NCI-H146 (cell line): ENCODE data around the gene NR0B1.

ENCODE experiments used
- DNase-seq: peaks from one replicate; lab custom pipeline; 2025; lab: John Stamatoyannopoulos, UW

NR0B1 gene, protein sequence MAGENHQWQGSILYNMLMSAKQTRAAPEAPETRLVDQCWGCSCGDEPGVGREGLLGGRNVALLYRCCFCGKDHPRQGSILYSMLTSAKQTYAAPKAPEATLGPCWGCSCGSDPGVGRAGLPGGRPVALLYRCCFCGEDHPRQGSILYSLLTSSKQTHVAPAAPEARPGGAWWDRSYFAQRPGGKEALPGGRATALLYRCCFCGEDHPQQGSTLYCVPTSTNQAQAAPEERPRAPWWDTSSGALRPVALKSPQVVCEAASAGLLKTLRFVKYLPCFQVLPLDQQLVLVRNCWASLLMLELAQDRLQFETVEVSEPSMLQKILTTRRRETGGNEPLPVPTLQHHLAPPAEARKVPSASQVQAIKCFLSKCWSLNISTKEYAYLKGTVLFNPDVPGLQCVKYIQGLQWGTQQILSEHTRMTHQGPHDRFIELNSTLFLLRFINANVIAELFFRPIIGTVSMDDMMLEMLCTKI

GRCh38 chrX:30309139-30309571 is at the start of gene NR0B1:
NR0B1 (minus strand) TSS chrX:30309390; CDS start chrX:30309363, 27 bp downstream.
- DNase-seq: peak; percentile 80

DNA sequence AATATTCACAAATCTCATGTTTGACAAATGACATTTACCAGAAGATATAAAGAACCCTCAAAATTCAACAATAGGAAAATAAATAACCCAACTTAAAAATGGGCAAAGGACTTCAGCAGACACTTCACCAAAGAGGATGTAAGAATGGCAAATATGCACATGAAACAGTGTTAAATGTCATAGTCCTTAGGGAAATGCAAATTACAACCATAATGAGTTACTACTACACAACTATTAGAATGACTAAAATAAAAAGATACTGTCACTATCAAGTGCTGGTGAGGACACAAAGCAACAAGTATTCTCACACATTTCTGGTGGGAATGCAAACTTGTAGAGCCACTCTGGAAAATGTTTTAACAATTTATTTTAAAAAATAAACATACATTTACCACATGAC is 40.8 kb upstream of the NR0B1 start:
- no peak for DNase-seq

GRCh38 chrX:30343206-30343605 is 34.0 kb upstream of the NR0B1 start:
- DNase-seq: no peak

DNA sequence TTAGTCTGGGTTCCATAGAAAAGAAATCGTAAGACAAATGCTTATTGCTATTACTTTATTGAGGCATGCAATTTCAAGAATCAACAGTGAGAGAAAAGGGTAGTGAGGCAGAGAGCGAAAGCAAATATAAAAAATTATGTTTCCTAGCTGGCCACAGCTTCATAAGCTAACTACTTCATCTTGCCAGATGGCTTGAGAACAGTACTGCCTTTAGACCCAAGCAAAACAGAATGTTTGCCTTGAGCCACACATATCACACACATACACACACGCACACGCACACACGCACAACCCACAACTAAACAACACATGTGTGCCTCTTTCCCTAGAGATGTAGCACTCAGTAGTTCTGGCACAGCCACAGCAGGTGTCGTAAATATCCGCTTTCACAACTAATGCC is 31.6 kb upstream of the NR0B1 start:
- DNase-seq: no peak

DNA sequence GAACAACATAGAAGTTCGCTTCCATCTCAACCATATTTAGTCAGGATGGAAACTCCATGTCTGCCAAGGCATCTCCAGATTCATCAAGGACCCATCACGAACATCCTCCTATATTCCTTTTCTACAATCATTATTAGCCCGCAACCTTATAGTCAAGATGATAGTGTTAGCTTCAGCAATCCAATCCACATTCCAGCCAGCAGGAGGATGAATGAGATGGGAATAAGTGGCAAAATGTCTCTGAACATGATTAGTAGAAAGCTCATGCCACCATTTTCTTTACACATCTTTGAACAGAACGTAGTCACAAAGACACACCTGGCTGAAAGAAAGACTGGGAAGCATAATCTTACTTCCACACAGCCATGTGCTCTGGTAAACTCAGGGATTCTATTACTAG is 18.6 kb upstream of the NR0B1 start:
- DNase-seq: no peak

DNA sequence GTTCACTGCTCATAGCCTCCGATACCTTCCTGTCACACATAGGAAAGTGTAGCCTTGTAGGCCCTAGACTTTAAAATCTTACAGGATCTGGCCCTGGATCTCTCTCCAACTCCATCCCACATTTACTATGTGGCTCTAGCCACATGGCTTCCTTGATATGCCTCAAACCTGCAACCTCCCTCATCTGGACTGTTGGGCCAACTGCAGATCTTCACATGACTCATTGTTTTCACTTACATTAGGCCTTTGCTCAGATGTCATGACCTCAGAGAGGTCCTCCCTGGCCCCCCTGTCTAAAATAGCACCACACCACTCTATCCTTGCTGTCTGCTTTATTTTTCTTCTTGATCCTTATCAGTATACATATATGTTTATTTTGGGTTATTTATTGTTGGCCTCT is 8.1 kb upstream of the NR0B1 start:
- no peak for DNase-seq

DNA sequence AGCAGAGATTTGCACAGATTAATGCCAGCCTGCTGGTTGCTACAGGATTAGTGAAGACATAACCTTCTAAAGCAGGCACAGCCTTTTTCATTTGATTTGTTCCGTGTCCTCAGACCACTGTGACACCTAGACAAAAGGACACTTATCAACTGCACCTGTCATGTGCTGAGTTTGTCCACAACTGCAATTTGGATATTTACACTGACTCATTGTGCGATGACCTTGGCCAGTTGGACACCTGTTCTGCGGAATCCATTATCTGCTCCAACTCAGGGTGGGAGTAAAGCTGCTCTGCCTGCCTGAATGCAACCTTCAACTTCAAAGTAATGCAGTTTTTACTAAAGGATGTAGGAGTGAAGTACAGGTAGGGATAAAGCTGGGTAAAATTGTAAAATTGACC is 4.1 kb upstream of the NR0B1 start:
- DNase-seq: peak; percentile 96

DNA sequence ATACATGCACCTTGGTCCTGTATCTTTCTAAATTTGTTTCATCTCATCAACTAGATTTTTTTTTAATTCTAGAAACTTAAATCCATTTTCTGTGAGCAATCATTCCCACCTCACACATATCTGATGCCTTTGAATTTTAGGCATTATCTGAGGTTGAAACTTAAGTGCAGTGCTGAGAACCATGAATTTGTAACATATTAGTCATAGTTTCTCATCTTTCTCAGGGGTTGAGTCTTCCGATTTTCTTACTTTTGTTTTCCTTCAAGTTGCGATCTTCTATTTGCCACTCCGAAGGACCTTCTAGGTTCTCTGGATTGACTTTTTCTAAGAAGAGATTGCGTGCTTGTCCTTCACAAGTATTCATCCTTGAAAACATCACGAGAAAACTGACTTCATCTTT is 3.7 kb upstream of the NR0B1 start:
- DNase-seq: no peak

DNA sequence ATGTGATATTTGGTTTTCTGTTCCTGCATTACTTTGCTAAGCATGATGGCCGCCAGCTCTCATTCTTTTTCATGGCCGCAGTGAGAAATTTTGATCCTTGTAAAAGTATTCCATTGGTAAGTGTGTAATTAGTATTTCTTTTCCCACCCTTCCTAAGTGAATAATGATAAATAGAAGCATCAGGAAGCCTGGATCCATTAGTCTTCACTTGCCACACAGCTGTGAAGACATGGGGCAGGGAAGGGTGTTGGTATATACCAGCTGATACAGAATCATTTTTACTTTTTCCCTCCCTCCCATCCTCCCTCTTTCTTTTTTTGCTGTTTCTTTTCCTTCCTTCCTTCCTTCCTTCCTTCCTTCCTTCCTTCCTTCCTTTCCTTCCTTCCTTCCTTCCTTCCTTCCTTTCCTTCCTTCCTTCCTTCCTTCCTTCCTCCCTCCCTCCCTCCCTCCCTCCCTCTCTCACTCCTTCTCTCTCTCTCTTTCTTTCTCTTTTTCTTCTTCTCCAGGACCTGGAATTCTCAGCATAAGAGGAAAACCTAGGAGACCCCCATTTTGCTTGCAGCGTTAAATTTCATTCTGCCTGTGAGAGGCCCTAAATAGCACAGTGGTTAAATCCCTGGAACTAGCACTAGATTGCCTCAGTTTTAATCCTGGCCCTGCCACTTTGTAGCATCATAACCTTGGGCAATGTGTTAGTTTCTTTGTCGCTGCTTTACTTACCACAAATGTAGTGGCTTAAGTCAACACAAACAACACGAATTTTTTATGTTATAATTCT is 1.4 kb upstream of the NR0B1 start:
- DNase-seq: no peak

GRCh38 chrX:30308263-30309138 is 689 bp downstream of the NR0B1 start:
- peak; percentile 78 for DNase-seq

- no peak for DNase-seq
Measured at GRCh38 chrX:30307466-30307865, 1.7 kb downstream of the NR0B1 start.

- no peak for DNase-seq
Measured at GRCh38 chrX:30304866-30305265, 4.3 kb downstream of the NR0B1 start.

DNA sequence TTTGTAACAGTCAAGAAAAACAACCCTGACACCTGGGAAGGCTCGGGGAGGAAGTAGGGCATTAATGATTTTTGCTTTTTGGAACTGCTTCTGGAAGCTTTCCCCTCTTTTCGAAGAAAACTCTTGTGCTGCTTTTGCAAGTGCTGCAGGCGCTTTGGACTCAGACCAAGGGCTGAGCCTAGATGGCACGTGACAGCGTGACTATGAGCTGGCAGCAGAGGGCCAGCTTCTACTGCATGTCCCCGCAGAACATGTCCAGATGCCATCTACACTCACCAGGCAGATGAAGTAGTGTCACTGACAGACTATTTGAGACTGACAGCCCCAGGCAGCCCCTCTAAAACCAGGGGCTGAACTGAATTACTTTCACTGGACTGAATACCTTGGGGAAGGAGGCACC is 6.2 kb downstream of the NR0B1 start:
- no peak for DNase-seq

GRCh38 chrX:30301963-30302362 is 7.2 kb downstream of the NR0B1 start:
- no peak for DNase-seq

GRCh38 chrX:30301208-30301607 is 8.0 kb downstream of the NR0B1 start:
- DNase-seq: no peak

GRCh38 chrX:30296408-30297254 is 12.6 kb downstream of the NR0B1 start:
- DNase-seq: no peak

DNA sequence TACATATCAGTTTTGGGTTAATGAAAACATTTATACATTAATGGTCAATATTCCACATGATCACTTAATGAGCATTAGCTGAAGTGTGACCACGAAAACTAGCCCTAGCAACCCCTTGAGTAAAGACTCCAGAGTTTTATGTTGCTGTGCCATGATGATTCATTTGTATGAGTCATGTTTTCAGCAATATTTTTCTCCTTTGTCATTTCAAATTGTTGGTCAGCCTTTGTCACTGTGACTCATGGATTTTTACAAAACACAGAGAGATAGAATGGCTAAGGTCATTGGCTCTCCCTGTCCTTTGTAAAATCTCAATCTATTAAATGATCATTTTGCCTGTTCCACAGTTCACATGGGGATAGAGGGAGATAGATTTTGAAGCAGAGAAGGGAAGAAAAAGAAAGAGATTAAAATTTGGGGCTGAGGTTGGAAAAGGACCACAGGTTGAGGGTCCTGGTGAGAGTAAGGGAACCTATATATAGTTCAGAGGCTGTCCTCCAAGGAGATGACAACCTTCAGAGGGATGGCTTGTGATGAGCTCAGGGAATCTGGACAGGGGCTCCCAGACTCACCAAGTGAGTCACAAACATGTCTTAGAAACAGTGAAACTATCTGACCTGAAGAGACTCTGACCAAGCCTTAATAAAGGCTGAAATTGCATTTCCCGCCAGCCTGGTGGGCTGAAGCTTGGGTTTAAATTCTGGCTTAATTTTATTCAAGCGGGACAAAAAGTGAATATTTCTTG is 25.6 kb downstream of the NR0B1 start:
- no peak for DNase-seq

- DNase-seq: no peak
Measured at GRCh38 chrX:30282527-30282926, 26.7 kb downstream of the NR0B1 start.

GRCh38 chrX:30280428-30280827 is 28.8 kb downstream of the NR0B1 start:
- no peak for DNase-seq

DNA sequence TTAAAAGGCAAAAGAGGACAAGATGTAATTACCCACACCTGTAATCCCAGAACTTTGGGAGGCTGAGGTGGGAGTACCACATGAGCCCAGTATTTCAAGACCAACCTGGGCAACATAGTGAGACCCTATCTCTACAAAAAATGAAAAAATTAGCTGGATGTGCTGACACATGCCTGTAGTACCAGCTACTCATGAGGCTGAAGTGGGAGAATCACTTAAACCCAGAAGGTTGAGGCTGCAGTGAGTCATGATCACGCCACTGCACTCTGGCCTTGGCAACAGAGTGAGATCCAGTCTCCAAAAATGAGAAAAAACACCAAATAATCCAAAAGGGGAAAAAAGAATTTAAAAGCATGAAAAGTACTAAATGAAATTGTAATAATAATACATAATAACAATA is 30.8 kb downstream of the NR0B1 start:
- no peak for DNase-seq

GRCh38 chrX:30275498-30275897 is 33.7 kb downstream of the NR0B1 start:
- DNase-seq: peak; percentile 31
